HG02938 (cell line): ENCODE data around the gene TSPAN14.
A peak's percentile ranks its signal among the peaks of the same experiment; 100 is the strongest.

ENCODE experiments used
- ATAC-seq: cut with Tn5 transposase; IDR thresholded peaks from one replicate; pipeline ENCODE4 v1.9.1; 2021; ENCODE audit warnings: mild to moderate bottlenecking, moderate library complexity; ENCODE audit not compliant: unreplicated experiment

The TSPAN14 gene

GRCh38 chr10:80421707-80422536 is 32.2 kb upstream of the TSPAN14 start:
- peak; percentile 95 for ATAC-seq

GRCh38 chr10:80425901-80426300 is 28.2 kb upstream of the TSPAN14 start:
- no peak for ATAC-seq

GRCh38 chr10:80427541-80427940 is 26.6 kb upstream of the TSPAN14 start:
- ATAC-seq = no peak

GRCh38 chr10:80429521-80429973 is 24.6 kb upstream of the TSPAN14 start:
- no peak for ATAC-seq

GRCh38 chr10:80433134-80433533 is 21.0 kb upstream of the TSPAN14 start:
- ATAC-seq = no peak

GRCh38 chr10:80436446-80437098 is 17.5 kb upstream of the TSPAN14 start:
- no peak for ATAC-seq

GRCh38 chr10:80437227-80437626 is 16.9 kb upstream of the TSPAN14 start:
- no peak for ATAC-seq

GRCh38 chr10:80441831-80442230 is 12.3 kb upstream of the TSPAN14 start:
- no peak for ATAC-seq

- ATAC-seq = no peak
Measured at GRCh38 chr10:80442879-80443278, 11.2 kb upstream of the TSPAN14 start.

GRCh38 chr10:80443531-80443974 is 10.6 kb upstream of the TSPAN14 start:
- ATAC-seq = no peak

GRCh38 chr10:80444124-80444523 is 10.0 kb upstream of the TSPAN14 start:
- ATAC-seq = no peak

- peak; percentile 78 for ATAC-seq
Measured at GRCh38 chr10:80444646-80445319, 9.3 kb upstream of the TSPAN14 start.

GRCh38 chr10:80447436-80448190 is 6.5 kb upstream of the TSPAN14 start:
- ATAC-seq = no peak

- ATAC-seq = no peak
Measured at GRCh38 chr10:80448209-80448942, 5.7 kb upstream of the TSPAN14 start.

GRCh38 chr10:80449520-80449919 is 4.6 kb upstream of the TSPAN14 start:
- ATAC-seq = no peak

- ATAC-seq = no peak
Measured at GRCh38 chr10:80451132-80451531, 3.0 kb upstream of the TSPAN14 start.

- ATAC-seq = no peak
Measured at GRCh38 chr10:80452069-80452468, 2.0 kb upstream of the TSPAN14 start.

- ATAC-seq = no peak
Measured at GRCh38 chr10:80452640-80453039, 1.5 kb upstream of the TSPAN14 start.

- no peak for ATAC-seq
Measured at GRCh38 chr10:80453056-80453841, 861 bp upstream of the TSPAN14 start.
